ENCODE measurements around the gene ATP9A. TPM values are rescaled to one million over a fixed set of nuclear protein-coding genes. Genes with fewer than 3 reads are reported as not detected.

The ATP9A gene
- total and polyA plus RNA-seq, 2 of the 8 experiments (the other 6 are each of a cell fraction or from before 2014, with no cell fraction given) = 5.0 to 6.4 TPM

GRCh38 chr20:51643390-51643789 is 124.8 kb downstream of the ATP9A start (continued):
- TF ChIP-seq CHD1 (IDR thresholded peaks at IDR 0.05; ENCODE audit: low read depth, low read length) = no peak
- no peak for TF ChIP-seq NRF1 (IDR thresholded peaks at IDR 0.05; ENCODE audit: low read depth, low read length)
- TF ChIP-seq ATF2 (IDR thresholded peaks at IDR 0.05; ENCODE audit: low read length) = no peak

All from H1 (cell line).